ENCODE results near the gene CDK4. TPM values are rescaled to one million over a fixed set of nuclear protein-coding genes. Genes with fewer than 3 reads are reported as not detected.

The CDK4 gene
- total RNA-seq (2022; extraction: Qiagen RNA extraction): 237 to 273 TPM (median 248 TPM) in 5 replicates

DNA sequence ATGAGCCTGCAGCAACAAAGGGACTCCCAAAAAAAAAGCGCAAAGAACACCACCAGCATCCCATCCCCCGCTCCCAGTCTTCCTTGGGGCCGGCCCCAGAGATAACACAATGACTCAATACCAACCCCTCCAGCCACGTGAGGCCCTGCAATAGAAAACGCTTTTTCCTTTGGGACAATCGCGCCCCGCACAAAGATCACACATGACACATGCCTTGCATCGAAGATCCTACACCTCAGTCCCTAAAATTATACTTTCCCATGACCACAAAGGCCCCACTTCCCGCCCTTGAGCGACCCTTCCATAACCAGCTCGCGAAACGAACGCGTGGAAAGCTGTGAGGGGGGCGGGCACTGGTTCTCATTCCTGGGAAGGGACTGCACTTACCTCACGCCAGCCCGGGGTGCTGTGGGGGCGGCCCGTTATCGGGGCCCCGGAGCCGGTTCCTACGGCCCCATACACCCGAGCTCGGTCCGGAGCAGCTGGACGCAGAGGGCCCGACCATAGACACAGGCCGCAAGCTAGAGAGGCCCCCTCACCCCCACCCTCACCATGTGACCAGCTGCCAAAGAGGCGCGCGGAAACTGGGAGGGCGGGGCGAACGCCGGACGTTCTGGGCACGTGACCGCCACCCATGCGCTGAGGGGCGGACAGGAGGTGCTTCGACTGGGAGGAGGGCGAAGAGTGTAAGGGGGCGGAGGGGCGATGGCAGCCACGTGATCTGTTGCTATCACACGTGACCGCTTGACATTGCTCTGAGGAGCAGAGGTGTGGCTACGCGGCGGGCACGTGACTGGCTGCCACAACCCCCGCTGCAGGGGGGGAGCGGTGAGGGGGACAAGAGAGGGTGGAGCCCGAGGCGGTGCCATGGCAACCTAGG is at the start of gene CDK4:
Gene CDK4 (minus strand): TSS at position 523 of the 880 bp plus-strand sequence. CDS start 593 bp downstream, outside the sequence.

DNA sequence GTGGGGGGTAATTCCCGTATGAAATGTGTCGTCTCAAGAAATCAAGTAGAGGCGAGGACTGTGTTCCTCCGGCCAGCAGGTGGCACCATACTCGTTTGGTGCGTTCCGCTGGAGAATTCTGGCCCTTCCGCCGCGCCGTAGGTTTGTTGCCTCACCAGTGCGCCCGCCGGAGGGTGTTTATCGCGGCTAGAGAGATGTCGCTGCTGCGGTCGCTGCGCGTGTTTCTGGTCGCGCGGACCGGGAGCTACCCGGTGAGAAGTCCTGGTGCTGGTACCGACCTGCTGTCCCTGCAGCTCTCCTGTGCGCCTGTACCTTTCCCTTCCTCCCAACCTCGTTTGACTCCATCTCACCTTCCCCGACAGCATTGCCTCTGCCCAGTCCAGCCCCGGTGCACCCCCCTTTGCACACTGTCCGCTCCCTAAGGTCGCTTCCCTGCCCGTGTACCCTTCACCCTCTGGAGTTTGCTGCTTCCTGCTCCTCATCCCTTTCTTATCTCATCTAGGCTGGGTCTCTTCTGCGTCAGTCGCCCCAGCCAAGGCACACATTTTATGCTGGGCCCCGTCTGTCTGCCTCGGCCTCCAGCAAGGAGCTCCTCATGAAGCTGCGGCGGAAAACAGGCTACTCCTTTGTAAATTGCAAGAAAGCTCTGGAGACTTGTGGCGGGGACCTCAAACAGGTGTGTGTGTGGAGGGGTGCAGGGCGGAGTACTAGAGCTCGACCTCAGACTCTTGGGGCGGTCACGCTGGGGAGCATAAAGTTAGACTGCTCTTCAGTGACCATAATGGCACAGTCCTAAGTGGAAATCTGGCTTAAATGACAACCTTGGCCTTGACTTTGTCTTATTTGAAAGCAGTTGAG is 30.7 kb upstream of the CDK4 start, which contains the start of gene TSFM:
Gene TSFM (plus strand): TSS at position 180 of the 858 bp plus-strand sequence. CDS start 15 bp downstream, at position 195.

GRCh38 chr12:57772429-57773322 is 20.6 kb upstream of the CDK4 start, which contains the start of gene EEF1AKMT3:
Gene EEF1AKMT3 (plus strand): TSS chr12:57772614. CDS start chr12:57772725, 111 bp downstream.

GRCh38 chr12:57771873-57772428 is 19.8 kb upstream of the CDK4 start, which contains the start of gene METTL1:
Gene METTL1 (minus strand): TSS chr12:57772105. CDS start chr12:57772083, 22 bp downstream.

DNA sequence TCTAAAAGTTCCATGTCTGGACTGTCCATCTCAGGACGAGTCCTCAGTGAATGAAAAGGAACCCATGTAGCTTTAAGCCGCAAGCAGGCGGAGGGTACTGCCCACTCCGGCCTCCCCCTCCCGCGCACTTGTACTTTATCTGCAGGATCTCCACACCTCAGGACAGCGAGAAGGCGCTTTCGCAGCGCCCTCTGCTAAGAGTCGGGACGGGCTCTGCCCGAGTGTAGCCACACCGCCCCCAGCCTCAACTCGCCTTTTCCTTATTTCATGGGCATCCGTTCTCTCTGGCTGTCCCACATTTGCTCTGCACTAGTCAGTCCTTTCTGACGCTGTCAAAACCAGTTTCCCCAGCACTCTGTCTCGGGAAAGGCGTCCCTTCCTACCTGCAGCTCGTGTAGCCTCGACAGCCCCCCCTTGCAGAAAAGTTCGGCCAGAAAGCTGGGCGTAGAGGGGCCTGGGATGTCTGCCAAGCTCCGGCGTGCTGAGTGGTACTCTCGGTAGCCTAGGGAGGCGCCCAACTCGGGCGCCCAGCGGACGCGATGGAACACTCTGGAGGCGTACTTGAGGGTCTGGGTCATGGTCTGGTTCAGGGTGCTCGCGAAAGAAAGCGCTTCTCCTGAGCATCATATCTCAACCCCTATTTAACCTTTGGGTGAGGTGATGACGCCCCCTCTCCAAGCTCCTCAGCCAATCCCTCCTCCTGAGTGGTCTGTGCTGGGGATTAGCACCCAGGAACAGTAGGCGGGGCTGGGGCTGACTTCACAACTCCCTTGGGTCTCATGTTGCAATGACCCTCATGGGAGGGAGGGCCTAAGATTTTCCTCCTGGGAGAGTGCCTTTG is 14.6 kb upstream of the CDK4 start, which contains the start of gene CYP27B1:
Gene CYP27B1 (minus strand): TSS at position 615 of the 841 bp plus-strand sequence. CDS start 37 bp downstream, at position 578.

DNA sequence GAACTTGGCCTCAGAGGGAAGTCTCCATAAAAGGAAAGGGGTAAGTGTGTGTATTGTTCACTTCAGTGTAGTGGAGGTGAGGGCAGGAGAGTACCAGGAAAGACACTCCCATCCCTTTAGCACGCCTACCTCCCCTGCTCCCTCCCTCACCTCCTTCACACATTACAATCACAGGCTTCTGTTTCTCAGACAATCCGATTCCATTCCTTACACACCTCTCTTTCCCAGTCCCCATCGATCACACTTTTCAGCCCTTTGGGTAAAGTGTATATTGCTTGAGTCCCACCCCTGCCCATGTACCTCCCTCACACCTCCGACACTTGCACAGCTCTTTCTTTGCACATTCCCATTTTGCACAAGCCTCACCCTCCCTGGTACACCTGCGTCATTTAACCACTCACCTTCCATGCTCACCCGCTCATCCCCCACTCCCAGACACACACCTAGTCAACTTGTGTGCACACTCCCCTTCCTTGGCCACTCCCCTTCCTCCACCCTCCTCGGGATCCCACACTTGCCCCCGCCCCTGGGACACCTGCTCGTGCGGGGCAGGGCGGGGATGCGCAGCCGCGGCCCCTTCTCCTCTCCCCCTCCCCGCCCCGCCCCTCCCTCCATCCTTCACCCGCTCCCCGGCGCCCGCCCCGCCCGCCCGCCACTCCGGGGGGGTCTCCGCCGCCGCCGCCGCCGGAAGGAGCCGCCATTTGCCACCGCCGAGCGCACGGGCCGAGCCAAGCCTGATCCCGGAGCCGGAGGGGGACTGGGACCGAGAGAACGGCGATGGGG is 2.5 kb upstream of the CDK4 start, which contains the start of gene MARCHF9:
Gene MARCHF9 (plus strand): TSS at position 693 of the 783 bp plus-strand sequence. CDS start 426 bp downstream, outside the sequence.

DNA sequence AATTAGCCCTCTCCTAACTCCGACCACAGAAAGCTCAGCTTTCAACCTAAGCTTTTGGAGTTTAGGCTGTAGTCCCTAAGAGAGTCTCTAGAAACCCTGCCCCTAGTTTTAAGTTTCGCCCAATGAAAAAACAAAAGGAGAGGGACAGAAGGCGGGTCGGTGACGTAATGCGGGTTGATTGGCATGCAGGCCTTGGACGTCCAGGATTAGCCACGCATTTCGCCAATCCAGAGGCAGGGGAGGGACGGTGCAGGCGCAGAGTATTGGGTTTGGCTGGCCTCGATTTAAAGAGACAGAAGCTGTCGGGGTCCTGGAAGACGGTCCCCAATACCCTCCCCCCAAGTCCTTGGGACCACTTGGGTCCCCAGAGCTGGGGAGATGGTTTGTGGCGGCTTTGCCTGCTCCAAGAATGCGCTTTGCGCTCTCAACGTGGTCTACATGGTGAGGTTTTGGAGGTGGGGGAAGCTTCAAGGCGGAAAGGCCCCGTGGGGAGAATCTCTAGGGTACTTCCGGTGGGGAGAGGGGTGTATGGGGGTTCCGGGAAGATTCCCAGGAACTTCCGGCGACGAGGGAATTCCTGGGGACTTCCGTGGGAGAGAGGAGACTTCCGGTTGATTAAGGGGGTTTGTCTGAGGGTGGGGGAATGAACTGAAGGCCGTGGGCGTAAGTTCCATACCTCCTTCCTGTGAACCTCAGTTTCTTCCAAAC is 7.2 kb downstream of the CDK4 start, which contains the start of gene TSPAN31:
Gene TSPAN31 (plus strand): TSS at position 263 of the 708 bp plus-strand sequence. CDS start 116 bp downstream, at position 379.

DNA sequence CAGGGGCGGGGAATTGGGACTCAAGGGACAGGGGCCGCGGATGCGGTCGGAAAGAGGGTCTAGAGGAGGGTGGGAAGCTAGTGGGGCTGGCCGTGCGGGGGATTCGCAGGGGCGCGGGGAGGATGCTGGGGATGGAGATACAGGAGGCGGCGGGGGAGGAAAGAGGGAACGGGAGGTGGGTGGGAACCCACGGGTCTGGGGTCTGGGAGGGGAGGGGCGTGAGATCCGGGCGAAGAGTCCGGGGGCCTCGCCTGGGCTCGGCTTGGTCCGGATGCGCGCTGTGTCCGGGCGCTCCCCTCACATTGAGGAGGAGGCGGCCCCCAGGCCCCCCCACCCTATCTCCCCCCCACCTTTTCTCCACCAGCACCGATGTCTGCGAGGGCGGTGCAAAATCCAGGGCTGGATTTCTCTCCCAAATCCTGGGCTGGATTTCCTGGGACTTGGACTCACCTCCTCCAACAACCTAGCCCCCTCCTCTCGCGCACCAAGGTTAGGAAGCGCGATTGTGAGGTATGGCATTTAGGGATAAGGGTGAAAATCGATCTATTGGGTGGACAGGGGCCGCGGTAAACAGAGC is 13.4 kb downstream of the CDK4 start, which contains the start of gene AGAP2:
Gene AGAP2 (minus strand): TSS at position 82 of the 577 bp plus-strand sequence. CDS start 496 bp downstream, outside the sequence.

Other genes starting within 250 kb of the CDK4 start
- gene DDIT3, start 231.8 kb downstream of the CDK4 start, total RNA-seq (2022; extraction: Qiagen RNA extraction): 27.8 to 30.1 TPM (median 28.8 TPM) in 5 replicates
- 19.4 to 27.6 TPM (median 26.6 TPM) in 5 replicates for gene MBD6, start 229.5 kb downstream of the CDK4 start, total RNA-seq (2022; extraction: Qiagen RNA extraction)
- 117 to 160 TPM (median 118 TPM) in 5 replicates for gene DCTN2, start 205.1 kb downstream of the CDK4 start, total RNA-seq (2022; extraction: Qiagen RNA extraction)
- gene KIF5A, start 202.3 kb downstream of the CDK4 start, total RNA-seq (2022; extraction: Qiagen RNA extraction): 0.13 to 0.29 TPM (median 0.20 TPM) in 5 replicates
- gene PIP4K2C, start 161.1 kb downstream of the CDK4 start, total RNA-seq (2022; extraction: Qiagen RNA extraction): 38.3 to 48.9 TPM (median 42.1 TPM) in 5 replicates
- 16.1 to 21.0 TPM (median 17.8 TPM) in 5 replicates for gene DTX3, start 147.5 kb downstream of the CDK4 start, total RNA-seq (2022; extraction: Qiagen RNA extraction)
- 4.4 to 5.9 TPM (median 5.3 TPM) in 5 replicates for gene ARHGEF25, start 140.9 kb downstream of the CDK4 start, total RNA-seq (2022; extraction: Qiagen RNA extraction)
- 30.6 to 47.9 TPM (median 44.0 TPM) in 5 replicates for gene B4GALNT1, start 119.1 kb downstream of the CDK4 start, total RNA-seq (2022; extraction: Qiagen RNA extraction)
- gene OS9, start 58.2 kb downstream of the CDK4 start, total RNA-seq (2022; extraction: Qiagen RNA extraction): 113 to 119 TPM (median 115 TPM) in 5 replicates
- gene AGAP2, start 13.6 kb downstream of the CDK4 start, total RNA-seq (2022; extraction: Qiagen RNA extraction): 0.08 to 0.23 TPM (median 0.14 TPM) in 5 replicates
- 15.2 to 21.0 TPM (median 16.4 TPM) in 5 replicates for gene TSPAN31, start 7.3 kb downstream of the CDK4 start, total RNA-seq (2022; extraction: Qiagen RNA extraction)
- gene MARCHF9, start 2.8 kb upstream of the CDK4 start, total RNA-seq (2022; extraction: Qiagen RNA extraction): 6.9 to 8.7 TPM (median 7.3 TPM) in 5 replicates
- gene CYP27B1, start 14.8 kb upstream of the CDK4 start, total RNA-seq (2022; extraction: Qiagen RNA extraction): 1.5 to 2.8 TPM (median 1.7 TPM) in 5 replicates
- 47.6 to 55.6 TPM (median 52.6 TPM) in 5 replicates for gene METTL1, start 19.8 kb upstream of the CDK4 start, total RNA-seq (2022; extraction: Qiagen RNA extraction)
- 4.8 to 5.7 TPM (median 5.6 TPM) in 5 replicates for gene EEF1AKMT3, start 20.3 kb upstream of the CDK4 start, total RNA-seq (2022; extraction: Qiagen RNA extraction)
- 66.3 to 77.2 TPM (median 75.5 TPM) in 5 replicates for gene TSFM, start 30.5 kb upstream of the CDK4 start, total RNA-seq (2022; extraction: Qiagen RNA extraction)
- 0.38 to 0.92 TPM (median 0.54 TPM) in 5 replicates for gene AVIL, start 66.4 kb upstream of the CDK4 start, total RNA-seq (2022; extraction: Qiagen RNA extraction)
- 42.7 to 57.2 TPM (median 51.1 TPM) in 5 replicates for gene CTDSP2, start 94.4 kb upstream of the CDK4 start, total RNA-seq (2022; extraction: Qiagen RNA extraction)
- gene ATP23, start 189.3 kb upstream of the CDK4 start, total RNA-seq (2022; extraction: Qiagen RNA extraction): 3.5 to 5.0 TPM (median 4.6 TPM) in 5 replicates

Measured in A549 treated with Mapracorat at 1 μM for 4 hours (cell line).